ENCODE data around the gene VASN.

The VASN gene

DNA sequence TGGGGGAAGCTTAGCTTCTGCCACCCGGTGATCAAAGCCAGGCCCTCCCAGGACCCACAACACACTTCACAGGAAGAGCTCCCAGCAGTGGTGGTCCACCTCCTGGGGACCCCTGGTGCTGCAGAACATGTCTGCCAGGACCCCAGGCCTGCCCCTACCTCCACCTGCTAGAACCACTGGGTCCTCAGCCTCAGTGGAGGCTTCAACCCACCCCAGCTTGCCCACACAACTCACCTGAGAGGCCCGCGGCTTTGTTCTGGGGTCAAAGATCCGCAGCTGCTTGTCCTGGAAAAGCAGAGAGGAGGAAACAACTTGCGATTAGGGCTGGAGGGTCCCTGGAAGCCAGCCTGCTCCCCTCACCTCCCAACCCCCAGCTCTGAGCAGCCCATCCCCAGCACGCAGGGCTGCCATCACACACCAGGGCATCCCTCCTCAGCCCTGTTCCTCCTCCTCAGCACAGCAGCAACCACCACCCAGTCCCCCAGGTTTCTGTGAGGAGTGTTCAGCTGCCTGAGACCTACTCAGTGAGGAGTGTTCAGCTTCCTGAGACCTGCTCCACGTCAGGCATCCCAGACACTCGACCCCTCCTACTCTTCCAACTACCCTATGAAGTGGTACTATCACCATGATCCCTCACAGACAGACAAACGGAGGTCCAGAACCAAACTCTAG, 23.5 kb downstream of the VASN start:
- in situ Hi-C loops (cut with MboI; ENCODE audit: low sequenced_read_pairs, unreplicated experiment): no loop called here
- TF ChIP-seq, protein P1, sequence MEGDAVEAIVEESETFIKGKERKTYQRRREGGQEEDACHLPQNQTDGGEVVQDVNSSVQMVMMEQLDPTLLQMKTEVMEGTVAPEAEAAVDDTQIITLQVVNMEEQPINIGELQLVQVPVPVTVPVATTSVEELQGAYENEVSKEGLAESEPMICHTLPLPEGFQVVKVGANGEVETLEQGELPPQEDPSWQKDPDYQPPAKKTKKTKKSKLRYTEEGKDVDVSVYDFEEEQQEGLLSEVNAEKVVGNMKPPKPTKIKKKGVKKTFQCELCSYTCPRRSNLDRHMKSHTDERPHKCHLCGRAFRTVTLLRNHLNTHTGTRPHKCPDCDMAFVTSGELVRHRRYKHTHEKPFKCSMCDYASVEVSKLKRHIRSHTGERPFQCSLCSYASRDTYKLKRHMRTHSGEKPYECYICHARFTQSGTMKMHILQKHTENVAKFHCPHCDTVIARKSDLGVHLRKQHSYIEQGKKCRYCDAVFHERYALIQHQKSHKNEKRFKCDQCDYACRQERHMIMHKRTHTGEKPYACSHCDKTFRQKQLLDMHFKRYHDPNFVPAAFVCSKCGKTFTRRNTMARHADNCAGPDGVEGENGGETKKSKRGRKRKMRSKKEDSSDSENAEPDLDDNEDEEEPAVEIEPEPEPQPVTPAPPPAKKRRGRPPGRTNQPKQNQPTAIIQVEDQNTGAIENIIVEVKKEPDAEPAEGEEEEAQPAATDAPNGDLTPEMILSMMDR (IDR thresholded peaks at IDR 0.05; ENCODE audit: borderline replicate concordance, control extremely low read depth, extremely low read depth, insufficient read depth, missing control alignments): no peak
- no peak for DNase-seq (ENCODE audit: low spot score)

DNA sequence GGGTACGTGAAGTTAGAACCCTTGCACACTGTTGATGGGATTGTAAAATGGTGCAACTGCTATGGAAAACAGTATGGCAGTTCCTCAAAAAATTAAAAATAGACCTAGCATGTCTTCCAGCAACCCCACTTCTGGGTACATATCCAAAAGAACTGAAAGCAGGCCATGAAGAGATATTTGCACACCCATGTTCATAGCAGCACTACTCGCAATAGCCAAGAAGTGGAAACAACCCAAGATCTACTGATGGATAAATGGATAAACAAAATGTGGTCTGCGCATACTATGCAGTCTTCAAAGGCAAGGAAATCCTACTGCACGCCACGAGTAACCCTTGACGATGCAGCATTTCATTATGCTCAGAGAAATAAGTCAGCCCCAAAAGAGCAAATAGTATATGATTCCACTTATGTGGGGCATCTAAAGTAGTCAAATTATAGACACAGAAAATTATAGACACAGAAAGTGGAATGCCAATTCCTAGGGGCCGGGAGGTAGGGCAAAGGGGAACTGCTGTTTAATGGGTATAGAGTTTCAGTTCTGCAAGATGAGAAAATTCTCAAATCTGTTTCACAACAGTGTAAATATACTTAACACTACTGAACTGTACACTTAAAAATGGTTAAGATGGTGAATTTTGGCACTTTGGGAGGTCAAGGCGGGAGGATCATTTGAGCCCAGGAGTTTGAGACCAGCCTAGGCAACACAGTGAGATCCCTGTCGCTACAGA, 27.5 kb downstream of the VASN start:
- DNase-seq (ENCODE audit: low spot score): no peak

DNA sequence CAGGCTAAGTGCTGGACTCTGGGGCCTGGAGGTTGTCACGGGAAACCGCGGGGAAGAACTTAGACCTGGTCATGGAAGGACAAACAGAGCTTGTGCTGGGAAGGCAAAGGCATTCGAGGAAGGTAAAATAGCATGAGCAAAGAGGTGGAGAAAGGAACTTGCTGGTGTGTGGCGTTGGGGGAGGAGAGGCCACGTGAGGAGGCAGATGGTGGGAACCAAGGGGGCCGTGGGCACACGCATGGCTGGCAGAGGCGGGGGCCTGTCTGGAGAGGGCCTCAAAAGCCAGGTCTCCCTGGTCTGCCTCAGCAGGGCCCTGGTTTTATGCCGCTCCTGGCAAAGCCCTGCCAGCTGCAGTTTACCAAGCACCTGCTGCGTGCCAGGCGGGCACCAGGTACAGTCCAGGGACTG, 29.4 kb downstream of the VASN start:
- TF ChIP-seq, protein P1 (IDR thresholded peaks at IDR 0.05; ENCODE audit: borderline replicate concordance, control extremely low read depth, extremely low read depth, insufficient read depth, missing control alignments): no peak
- no peak for DNase-seq (ENCODE audit: low spot score)
- in situ Hi-C loops (cut with MboI; ENCODE audit: low sequenced_read_pairs, unreplicated experiment): no loop called here

More for the DNA sequence above, 27.5 kb downstream of the VASN start:
- TF ChIP-seq, protein P1 (IDR thresholded peaks at IDR 0.05; ENCODE audit: borderline replicate concordance, control extremely low read depth, extremely low read depth, insufficient read depth, missing control alignments): no peak
- in situ Hi-C loops (cut with MboI; ENCODE audit: low sequenced_read_pairs, unreplicated experiment): no loop called here

DNA sequence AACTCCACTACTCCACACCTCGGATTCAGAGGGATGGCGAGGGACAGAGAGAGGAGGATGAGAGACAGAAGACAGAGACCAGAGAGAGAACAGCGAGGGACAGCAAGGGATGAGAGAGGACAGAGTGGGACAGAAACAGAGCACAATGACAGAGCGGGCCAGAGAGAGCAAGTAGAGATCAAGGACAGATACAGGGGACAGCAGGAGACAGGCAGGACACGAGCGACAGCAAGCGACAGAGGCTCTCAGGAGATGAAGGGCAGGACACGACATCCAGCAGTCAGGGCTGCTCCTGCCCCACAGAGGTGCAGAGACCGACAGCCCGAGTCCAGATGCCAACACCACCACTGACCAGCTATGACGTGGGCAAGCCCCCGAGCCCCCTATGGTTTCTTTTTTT, 29.9 kb downstream of the VASN start:
- DNase-seq (ENCODE audit: low spot score): no peak
- in situ Hi-C loops (cut with MboI; ENCODE audit: low sequenced_read_pairs, unreplicated experiment): no loop called here
- TF ChIP-seq, protein P1 (IDR thresholded peaks at IDR 0.05; ENCODE audit: borderline replicate concordance, control extremely low read depth, extremely low read depth, insufficient read depth, missing control alignments): no peak

DNA sequence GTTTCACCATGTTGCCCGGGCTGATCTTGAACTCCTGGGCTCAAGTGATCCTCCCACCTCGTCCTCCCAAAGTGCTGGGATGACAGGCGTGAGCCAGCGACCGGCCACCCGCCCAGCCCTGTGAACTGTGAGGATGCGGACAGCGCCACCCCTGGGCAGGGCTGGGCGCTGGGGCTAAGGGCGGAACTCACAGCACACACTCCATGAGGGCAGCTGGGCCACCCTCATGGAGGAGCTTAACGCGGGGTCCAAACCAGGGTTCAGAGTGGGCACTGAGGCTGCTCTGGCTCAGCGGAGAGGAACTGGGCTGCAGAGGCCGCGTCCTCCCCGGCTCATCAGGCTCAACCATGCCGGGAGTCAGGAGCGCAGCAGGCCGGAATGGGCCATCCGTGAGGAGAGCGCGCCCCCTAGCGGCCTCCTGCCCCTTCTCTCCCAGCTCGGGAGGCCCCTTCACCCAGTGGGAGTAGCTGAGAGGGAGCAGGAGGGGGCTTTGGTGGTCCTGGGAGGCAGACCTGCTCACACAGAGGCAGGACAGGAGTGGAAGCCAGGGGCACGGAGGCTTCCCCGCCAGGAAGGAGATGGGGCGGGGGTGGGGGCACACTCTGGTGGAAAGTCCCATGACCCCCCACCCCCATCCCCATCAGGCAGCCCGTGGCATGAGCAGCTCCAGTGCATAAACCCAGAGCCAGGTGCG, 30.9 kb downstream of the VASN start:
- TF ChIP-seq, protein P1 (IDR thresholded peaks at IDR 0.05; ENCODE audit: borderline replicate concordance, control extremely low read depth, extremely low read depth, insufficient read depth, missing control alignments): peak; percentile 98
- DNase-seq (ENCODE audit: low spot score): peak; percentile 95

DNA sequence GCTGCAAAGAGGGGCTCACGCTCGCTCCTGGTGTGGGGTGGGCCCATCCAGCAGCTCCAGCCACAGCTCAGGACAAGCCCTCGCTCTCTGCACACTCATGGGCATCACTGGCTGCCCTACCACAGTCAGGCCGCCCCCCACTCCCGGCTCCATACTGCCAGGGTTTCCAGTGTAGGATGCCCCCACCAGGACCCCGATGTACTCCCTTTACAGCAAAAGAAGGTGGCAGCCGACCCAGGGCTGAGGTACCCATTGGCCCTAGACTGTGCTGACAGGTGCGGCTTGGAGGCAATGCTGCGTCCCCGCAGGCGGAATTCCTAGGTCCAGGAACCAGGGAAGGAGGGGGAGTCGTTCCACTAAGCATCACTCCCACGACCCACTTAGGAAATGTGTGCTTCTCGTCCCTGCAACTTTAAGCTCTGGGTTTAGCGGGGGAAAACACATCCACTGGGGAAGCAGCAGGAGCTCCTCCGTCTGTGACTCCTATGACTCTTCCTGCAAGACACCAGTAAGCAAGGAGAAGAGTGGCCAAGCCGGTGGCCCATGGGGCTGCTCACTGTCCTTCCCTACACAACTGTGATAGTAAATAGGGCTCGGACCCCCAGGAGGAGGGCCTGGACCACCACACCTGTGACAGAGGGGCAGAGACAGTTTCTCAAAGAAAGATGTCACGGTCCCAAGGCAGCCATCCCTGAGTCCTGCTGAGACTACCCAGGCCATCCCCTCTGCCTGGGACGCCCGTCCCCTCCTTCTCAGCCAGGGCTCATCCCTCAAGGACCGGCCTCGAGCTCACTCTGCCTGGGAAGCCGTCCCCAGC, 31.7 kb downstream of the VASN start:
- DNase-seq (ENCODE audit: low spot score): no peak
- in situ Hi-C loops (cut with MboI; ENCODE audit: low sequenced_read_pairs, unreplicated experiment): no loop called here
- TF ChIP-seq, protein P1 (IDR thresholded peaks at IDR 0.05; ENCODE audit: borderline replicate concordance, control extremely low read depth, extremely low read depth, insufficient read depth, missing control alignments): no peak

More for the DNA sequence above, 30.9 kb downstream of the VASN start:
- in situ Hi-C loops (cut with MboI; ENCODE audit: low sequenced_read_pairs, unreplicated experiment): no loop called here

All from GM13976 (cell line).